NCI-H1092 treated with DMSO at 0.1 percent for 48 hours (cell line): ENCODE measurements around the gene KLF6.

Experiments
- DNase-seq: peaks from one replicate; lab custom pipeline; 2025; lab: John Stamatoyannopoulos, UW

Gene KLF6

DNA sequence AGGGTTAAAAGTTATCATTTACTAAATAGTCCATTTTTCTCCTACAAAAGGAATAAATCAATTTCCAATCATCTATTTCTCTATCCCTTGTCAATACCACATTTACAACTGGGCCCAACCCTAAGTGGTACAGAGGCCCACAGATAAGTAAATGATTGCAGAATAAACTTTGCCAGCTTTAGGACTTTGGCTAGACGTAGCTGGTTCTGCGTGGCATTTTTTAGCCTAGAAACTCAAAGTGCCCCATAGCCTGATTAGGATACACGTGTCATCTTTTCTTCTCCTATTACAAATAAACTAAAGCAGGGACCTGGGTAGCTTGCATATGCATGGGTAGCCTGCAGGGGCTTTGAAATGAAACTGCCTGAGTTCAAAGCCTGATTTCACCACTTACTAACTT is 56.4 kb downstream of the KLF6 start:
- DNase-seq = no peak

DNA sequence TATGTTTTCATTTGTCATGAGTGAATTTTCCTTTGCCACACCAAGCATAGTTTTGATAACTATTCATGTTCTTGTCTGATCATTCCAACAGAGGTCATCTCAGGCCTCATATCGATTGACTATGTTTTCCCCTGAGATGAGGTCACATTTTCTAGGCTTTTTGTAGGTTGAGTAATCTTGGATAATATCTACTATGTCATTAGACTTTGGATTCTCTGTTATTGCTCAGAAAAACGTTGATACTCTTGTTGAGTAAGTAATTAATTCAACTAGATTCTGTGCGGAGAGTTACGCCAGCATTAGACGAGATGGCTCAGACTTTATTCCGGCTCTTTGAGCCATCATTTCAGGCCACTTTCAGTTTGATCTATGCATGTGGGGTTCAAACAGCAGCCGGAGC is 57.7 kb downstream of the KLF6 start:
- DNase-seq = no peak
